ENCODE data around the gene ABCC11.
A peak's percentile ranks its signal among the peaks of the same experiment; 100 is the strongest.

The ABCC11 gene

GRCh38 chr16:48161906-48162305 is 85.4 kb downstream of the ABCC11 start:
- DNase-seq (ENCODE audit: low spot score): no peak

- DNase-seq (ENCODE audit: low spot score): no peak
Observed at GRCh38 chr16:48160575-48160974, 86.8 kb downstream of the ABCC11 start.

GRCh38 chr16:48158296-48158695 is 89.0 kb downstream of the ABCC11 start:
- no peak for DNase-seq (ENCODE audit: low spot score)

GRCh38 chr16:48157794-48158193 is 89.5 kb downstream of the ABCC11 start:
- DNase-seq (ENCODE audit: low spot score): no peak

GRCh38 chr16:48157302-48157701 is 90.0 kb downstream of the ABCC11 start:
- no peak for DNase-seq (ENCODE audit: low spot score)

GRCh38 chr16:48156790-48157209 is 90.5 kb downstream of the ABCC11 start:
- DNase-seq (ENCODE audit: low spot score): peak; percentile 86

GRCh38 chr16:48155926-48156789 is 91.2 kb downstream of the ABCC11 start, which contains the start of gene ABCC12:
TSS of gene ABCC12 (minus strand) at chr16:48155993. CDS start at chr16:48146424, 9,569 bp downstream.
- DNase-seq (ENCODE audit: low spot score): no peak

- no peak for DNase-seq (ENCODE audit: low spot score)
Observed at GRCh38 chr16:48153774-48154173, 93.6 kb downstream of the ABCC11 start.

- no peak for DNase-seq (ENCODE audit: low spot score)
Observed at GRCh38 chr16:48152226-48152625, 95.1 kb downstream of the ABCC11 start.

GRCh38 chr16:48150707-48151106 is 96.6 kb downstream of the ABCC11 start:
- no peak for DNase-seq (ENCODE audit: low spot score)

- DNase-seq (ENCODE audit: low spot score): no peak
Observed at GRCh38 chr16:48146710-48147109, 100.6 kb downstream of the ABCC11 start.

- DNase-seq (ENCODE audit: low spot score): no peak
Observed at GRCh38 chr16:48146131-48146530, 101.2 kb downstream of the ABCC11 start.

GRCh38 chr16:48143812-48144368 is 103.4 kb downstream of the ABCC11 start:
- DNase-seq (ENCODE audit: low spot score): no peak

- no peak for DNase-seq (ENCODE audit: low spot score)
Observed at GRCh38 chr16:48140821-48141220, 106.5 kb downstream of the ABCC11 start.

GRCh38 chr16:48139517-48139916 is 107.8 kb downstream of the ABCC11 start:
- DNase-seq (ENCODE audit: low spot score): no peak

- no peak for DNase-seq (ENCODE audit: low spot score)
Observed at GRCh38 chr16:48138543-48138942, 108.8 kb downstream of the ABCC11 start.

GRCh38 chr16:48137822-48138221 is 109.5 kb downstream of the ABCC11 start:
- no peak for DNase-seq (ENCODE audit: low spot score)

GRCh38 chr16:48136547-48137360 is 110.6 kb downstream of the ABCC11 start:
- DNase-seq (ENCODE audit: low spot score): no peak

GRCh38 chr16:48133455-48134211 is 113.7 kb downstream of the ABCC11 start:
- DNase-seq (ENCODE audit: low spot score): no peak

GRCh38 chr16:48132696-48133095 is 114.6 kb downstream of the ABCC11 start:
- no peak for DNase-seq (ENCODE audit: low spot score)

GRCh38 chr16:48131201-48131935 is 116.0 kb downstream of the ABCC11 start:
- DNase-seq (ENCODE audit: low spot score): no peak

All from AG20443 (cell line).